Measurements from ENCODE around the gene MRPL14.
A peak's percentile ranks its signal among the peaks of the same experiment; 100 is the strongest.

Gene MRPL14

DNA sequence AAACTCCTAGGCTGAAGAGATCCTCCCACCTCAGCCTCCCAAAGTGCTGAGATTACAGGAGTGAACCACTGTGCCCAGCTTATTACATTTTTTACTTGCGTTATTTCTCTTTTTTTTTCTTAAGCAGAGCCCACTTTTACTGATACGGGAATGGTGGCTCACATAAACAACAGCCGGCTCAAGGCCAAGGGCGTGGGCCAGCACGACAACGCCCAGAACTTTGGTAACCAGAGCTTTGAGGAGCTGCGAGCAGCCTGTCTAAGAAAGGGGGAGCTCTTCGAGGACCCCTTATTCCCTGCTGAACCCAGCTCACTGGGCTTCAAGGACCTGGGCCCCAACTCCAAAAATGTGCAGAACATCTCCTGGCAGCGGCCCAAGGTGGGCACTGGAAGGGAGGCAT, 41.9 kb upstream of the MRPL14 start:
- H3K27me3 Mint-ChIP-seq (ENCODE audit: low read depth): peaks cover 18% of the 10 kb centered on the region
- TF ChIP-seq CTCF (IDR thresholded peaks at IDR 0.05; ENCODE audit: unreplicated experiment in 3 of 3): no peak
- H3K36me3 Mint-ChIP-seq (ENCODE audit: low read depth): no peaks in the 10 kb centered on the region
- no peak overlapping the region for H3K4me3 Mint-ChIP-seq
- H3K9me3 Mint-ChIP-seq: no peaks in the 10 kb centered on the region
- peaks cover 6% of the 10 kb centered on the region for H3K4me1 Mint-ChIP-seq
- no peak overlapping the region for H3K27ac Mint-ChIP-seq

GRCh38 chr6:44167567-44167966, 40.3 kb upstream of the MRPL14 start:
- H3K4me1 Mint-ChIP-seq: peaks cover 2% of the 10 kb centered on the region

DNA sequence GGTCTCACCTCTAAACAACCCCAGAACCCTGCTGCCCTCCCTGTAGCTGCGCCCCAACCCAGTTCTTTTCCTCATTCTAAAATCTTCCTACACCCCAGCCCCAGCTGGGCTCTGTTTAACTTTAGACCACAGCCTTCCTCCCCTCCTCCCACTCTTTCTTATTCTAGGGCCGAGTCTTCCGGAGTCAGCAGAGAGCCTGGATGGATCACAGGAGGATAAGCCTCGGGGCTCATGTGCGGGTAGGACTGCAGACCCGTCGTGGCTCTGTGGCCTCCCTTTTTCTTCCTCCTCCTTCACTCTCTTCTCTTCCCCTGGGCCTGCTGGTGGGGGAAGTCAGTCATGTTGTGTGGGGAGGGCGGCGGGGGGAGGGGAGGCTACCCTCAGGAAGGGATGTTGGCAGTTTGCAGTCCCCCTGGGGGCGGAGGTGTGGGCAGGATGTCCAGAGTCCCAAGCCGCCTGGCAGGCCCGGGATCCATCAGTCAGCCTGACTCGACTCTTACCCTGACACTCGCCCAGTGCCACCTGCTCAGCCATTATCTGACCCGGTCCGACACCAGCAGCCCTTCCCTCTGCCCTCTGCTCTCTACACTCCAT, 39.4 kb upstream of the MRPL14 start:
- H3K4me3 Mint-ChIP-seq: no peak overlapping the region
- no peaks in the 10 kb centered on the region for H3K9me3 Mint-ChIP-seq
- H3K27ac Mint-ChIP-seq: peak overlapping the region in 1 of 3 experiments; percentile 18
- no peak for TF ChIP-seq CTCF (IDR thresholded peaks at IDR 0.05; ENCODE audit: unreplicated experiment in 3 of 3)
- no peaks in the 10 kb centered on the region for H3K4me1 Mint-ChIP-seq
- no peaks in the 10 kb centered on the region for H3K36me3 Mint-ChIP-seq (ENCODE audit: low read depth)
- H3K27me3 Mint-ChIP-seq (ENCODE audit: low read depth): peaks cover 18% of the 10 kb centered on the region

More at GRCh38 chr6:44167567-44167966, 40.3 kb upstream of the MRPL14 start:
- H3K4me3 Mint-ChIP-seq: no peak overlapping the region
- H3K9me3 Mint-ChIP-seq: no peaks in the 10 kb centered on the region
- H3K36me3 Mint-ChIP-seq (ENCODE audit: low read depth): no peaks in the 10 kb centered on the region
- no peak overlapping the region for H3K27ac Mint-ChIP-seq
- no peak for TF ChIP-seq CTCF (IDR thresholded peaks at IDR 0.05; ENCODE audit: unreplicated experiment in 3 of 3)
- peaks cover 18% of the 10 kb centered on the region for H3K27me3 Mint-ChIP-seq (ENCODE audit: low read depth)

DNA sequence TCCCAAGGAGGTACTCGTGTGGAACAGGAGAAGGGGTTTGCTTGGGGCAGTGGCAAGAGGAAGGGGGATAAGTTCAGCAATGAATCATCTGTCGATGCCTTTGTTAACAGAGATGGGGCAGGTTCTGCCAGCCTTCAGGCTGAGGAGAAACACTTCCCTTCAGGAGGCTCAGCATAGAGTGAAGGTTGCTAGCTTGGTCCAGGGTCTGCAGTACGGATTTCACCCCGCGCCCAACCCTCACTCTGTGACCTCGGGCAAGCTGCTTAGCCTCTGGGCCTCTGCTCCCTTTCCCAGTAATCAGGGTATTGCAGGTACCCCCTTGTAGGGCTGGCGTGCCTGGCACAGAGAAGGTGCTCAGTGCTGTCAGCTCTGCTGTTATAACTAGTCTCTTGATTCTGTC, 38.9 kb upstream of the MRPL14 start:
- Mint-ChIP-seq H3K27ac (peak overlapping the region in 1 of 3 experiments; percentile 24), H3K9me3 (no peaks in the 10 kb centered on the region), H3K4me3 (no peak overlapping the region), H3K27me3 (ENCODE audit: low read depth) (peaks cover 18% of the 10 kb centered on the region), H3K4me1 (no peaks in the 10 kb centered on the region), H3K36me3 (ENCODE audit: low read depth) (no peaks in the 10 kb centered on the region)
- TF ChIP-seq CTCF (IDR thresholded peaks at IDR 0.05; ENCODE audit: unreplicated experiment in 3 of 3): no peak

- Mint-ChIP-seq H3K27ac (no peak overlapping the region), H3K4me1 (no peaks in the 10 kb centered on the region), H3K27me3 (ENCODE audit: low read depth) (peaks cover 9% of the 10 kb centered on the region), H3K4me3 (no peak overlapping the region), H3K36me3 (ENCODE audit: low read depth) (no peaks in the 10 kb centered on the region), H3K9me3 (no peaks in the 10 kb centered on the region)
- no peak for TF ChIP-seq CTCF (IDR thresholded peaks at IDR 0.05; ENCODE audit: unreplicated experiment in 3 of 3)
Measured at GRCh38 chr6:44162876-44163625, 35.8 kb upstream of the MRPL14 start.

DNA sequence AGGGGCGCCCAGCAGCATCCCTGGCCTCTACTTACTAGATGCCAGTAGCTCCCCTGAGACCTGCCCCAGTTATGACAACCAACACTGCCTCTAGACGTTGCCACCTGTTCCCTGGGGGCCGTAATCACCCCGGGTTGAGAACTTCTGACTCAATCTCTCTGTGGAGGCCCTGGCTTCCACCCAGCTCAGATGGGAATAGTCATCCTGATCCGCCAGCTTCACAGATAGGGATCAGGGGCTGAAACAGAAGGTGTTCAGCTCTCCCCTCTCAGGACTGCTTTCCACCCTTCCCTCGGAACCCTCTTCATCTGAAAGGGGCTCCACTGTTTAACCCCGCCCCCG, 34.7 kb upstream of the MRPL14 start:
- no peak for TF ChIP-seq CTCF (IDR thresholded peaks at IDR 0.05; ENCODE audit: unreplicated experiment in 3 of 3)
- H3K4me1 Mint-ChIP-seq: peaks cover 2% of the 10 kb centered on the region
- no peaks in the 10 kb centered on the region for H3K36me3 Mint-ChIP-seq (ENCODE audit: low read depth)
- peaks cover 9% of the 10 kb centered on the region for H3K27me3 Mint-ChIP-seq (ENCODE audit: low read depth)
- H3K9me3 Mint-ChIP-seq: no peaks in the 10 kb centered on the region
- H3K4me3 Mint-ChIP-seq: no peak overlapping the region
- no peak overlapping the region for H3K27ac Mint-ChIP-seq
